NCI-H2029 treated with DMSO at 0.1 percent for 48 hours (cell line): ENCODE measurements around the gene FHAD1.
A peak's percentile ranks its signal among the peaks of the same experiment; 100 is the strongest.

Experiments used
- DNase-seq: peaks from one replicate; lab custom pipeline; 2025; lab: John Stamatoyannopoulos, UW

FHAD1 gene

DNA sequence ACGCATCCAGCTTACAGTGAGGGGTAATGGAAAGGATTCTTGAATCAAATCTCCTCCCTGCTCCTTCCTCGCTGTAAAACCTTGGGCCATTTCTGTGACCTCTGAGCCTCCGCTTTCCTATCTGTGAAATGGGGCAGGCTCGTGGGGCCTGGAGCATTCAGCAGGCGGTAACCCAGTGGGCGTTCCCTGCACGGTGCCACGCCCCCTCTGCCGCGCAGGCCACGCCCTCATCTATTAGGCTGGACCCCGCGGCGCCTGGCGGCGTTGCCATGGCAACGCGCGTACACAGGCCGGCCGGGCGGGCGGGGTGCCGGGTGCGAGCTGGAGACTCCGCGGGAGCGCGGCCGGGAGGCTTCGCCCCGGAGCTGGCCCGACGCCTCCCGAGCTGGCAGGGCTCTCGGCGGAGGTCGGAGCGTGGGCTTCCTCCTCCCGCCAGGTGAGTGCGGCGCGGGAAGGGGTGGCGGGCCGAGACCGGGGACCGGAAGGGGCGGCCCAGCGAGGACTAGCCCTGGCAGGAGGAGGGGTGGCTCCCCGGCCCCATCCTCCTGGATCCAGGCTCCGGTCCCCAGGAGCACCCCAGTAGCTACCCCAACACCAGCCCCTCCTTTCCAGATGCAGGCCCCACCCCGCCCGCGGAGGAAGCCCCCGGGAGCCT lies at the start of gene FHAD1:
Gene FHAD1 (plus strand): TSS at position 264 of the 655 bp plus-strand sequence. CDS start 4,562 bp downstream, outside the sequence.
- peak; percentile 33 for DNase-seq

DNA sequence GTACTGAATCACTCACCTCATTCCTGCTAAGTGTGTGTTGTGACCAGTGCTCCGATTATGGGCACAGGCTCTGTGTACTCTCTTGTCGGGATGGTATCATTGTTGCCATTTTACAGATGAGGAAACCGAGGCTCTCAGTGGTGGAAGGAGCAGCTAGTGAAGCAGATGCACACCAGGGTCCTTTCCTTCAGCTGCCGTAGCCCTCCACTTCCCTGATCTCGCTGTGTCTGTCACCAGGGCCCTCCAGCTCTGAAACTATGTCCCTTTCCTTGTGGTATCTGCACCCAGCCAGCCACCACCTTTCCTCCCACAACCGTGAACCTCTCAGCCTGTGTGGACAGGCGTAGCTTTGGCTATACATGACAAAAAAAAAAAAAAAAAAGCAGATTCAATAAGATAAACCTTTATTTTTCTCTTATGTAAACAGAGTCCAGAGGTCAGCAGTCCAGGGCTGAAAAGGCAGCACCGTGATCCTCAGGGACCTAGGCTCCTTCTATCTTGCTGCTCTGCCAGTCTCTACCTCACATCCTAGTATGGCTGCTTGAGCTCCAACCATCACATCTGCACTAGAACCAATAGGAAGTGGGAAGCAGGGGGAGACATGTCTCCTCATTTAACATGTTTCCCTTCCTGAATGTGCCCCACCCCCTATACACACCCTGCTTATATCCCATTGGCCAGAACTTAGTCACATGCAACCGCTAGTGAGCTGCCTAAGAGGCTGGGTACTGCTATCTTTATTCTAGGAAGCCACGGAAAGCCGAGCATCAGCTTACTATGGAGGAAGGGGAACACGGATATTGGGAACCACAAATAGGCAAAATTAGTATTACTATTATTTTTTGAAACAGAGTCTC lies 49.2 kb upstream of the FHAD1 start:
- DNase-seq = no peak

DNA sequence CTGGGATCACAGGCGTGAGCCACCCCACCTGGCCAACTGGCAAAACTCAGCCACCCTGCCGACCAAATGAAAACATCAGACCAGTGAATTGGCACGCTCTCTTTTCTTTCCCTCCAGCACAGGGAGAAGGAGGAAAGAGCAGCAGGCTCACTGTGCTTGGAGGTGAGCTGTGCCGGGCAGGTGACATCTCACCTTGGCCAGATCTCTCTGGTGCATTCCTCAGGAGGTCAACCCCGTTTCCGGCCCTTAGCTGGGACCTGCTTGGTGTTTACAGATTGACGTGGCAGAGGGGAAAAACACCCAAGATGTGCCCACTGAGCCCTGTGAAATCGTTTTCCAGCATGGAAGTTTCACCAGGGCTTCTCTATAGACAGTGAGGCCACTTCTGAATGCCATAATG lies 48.3 kb upstream of the FHAD1 start:
- DNase-seq = no peak

DNA sequence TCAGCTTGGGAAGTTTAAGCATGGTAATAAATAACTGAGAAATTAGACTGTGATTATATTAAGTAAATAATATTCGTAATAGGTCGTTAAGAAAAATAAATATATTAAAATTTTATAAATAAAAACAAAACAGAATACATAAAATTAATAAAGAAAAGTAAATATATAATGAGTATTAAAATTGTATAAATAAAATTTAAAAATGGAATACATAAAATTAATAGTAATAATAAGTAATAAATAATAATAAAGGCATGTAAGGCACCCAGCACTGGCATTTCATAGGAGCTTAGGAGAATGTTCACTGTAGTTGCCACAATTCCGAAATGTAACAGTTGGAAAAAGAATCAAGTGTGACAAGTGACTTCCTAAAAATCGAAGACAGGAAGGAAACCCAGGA lies 45.8 kb upstream of the FHAD1 start:
- no peak for DNase-seq

DNA sequence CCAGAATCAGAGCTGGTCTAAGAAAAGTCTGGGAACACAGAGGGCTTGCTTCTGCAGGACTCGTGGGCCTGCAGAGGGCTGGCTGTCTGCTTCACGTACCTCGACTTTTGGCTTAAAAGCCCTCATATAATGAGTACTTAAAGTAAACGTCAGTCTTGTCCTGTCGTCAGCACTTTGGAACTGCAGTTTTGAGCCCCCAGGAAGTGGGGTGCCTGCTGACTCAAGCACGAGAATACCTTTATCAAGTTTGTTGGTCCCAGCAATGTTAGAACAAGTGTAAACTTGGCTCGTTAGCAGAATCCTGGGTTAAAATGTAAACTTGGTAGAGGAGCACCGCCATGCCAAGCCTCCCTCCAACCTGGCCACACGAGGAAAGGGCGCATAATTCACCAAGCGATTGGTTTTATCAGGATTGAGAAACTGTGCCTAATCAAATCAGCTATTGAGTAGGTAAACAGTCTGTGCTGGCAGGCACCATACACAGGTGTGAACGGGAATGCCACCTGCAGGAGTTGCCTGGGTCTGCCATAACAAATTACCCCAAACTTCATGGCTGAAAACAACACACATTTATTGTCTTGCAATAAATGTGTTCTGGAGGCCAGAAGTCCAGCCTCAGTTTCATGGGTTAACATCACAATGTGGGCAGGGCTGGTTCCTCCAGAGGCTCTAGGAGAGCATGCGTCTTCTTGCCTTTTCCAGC lies 45.0 kb upstream of the FHAD1 start:
- DNase-seq = no peak

DNA sequence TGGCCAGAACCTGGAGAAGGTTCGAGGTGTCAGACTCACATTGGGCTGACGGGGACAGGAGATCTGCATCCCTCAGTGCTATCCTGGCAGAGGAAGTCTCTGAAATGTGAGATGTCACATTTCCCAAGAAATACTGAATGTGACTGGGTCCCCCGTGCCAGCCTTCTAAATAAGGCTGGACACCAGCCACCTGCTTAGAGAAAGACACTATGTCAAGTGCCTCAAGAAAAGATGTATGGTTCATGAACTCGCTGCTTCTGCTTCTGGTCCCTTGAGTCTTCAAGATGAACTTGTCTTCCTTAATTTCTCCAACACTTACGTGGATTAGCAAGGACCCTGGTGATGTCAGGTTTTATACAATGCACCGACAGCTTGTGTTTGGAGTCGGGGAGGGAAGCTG lies 42.1 kb upstream of the FHAD1 start:
- DNase-seq = no peak

DNA sequence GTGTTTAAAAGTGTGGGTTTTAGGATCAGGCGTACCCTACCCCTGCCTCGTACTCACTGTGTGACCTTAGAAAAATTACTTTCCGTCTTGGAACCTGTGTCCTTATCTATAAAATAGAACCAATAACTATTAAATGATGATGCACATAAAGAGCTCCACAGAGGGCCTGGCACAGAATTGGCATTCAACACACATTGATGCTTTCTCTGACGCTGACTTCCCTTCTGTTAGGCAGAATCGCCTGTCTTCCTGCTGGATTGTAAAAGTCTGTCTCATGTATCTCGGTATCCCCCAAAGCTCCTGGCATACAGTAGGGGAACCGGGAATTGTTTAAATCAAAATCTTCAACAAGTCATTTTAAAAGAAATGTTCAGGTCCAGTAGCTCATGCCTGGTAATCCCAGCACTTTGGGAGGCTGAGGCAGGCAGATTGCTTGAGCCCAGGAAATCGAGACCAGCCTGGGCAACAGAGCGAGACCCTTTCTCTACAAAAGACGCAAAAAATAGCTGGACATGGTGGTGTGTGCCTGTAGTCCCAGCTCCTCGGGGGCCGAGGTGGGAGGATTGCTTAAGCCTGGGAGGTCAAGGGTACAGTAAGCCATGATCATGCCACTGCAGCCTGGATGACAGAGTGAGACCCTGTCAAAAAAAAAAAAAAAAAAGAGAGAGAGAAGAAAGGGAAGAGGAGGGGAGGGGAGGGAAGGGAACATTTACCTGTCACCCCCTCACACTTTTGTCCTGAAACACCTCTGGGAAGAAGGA lies 41.3 kb upstream of the FHAD1 start:
- no peak for DNase-seq

DNA sequence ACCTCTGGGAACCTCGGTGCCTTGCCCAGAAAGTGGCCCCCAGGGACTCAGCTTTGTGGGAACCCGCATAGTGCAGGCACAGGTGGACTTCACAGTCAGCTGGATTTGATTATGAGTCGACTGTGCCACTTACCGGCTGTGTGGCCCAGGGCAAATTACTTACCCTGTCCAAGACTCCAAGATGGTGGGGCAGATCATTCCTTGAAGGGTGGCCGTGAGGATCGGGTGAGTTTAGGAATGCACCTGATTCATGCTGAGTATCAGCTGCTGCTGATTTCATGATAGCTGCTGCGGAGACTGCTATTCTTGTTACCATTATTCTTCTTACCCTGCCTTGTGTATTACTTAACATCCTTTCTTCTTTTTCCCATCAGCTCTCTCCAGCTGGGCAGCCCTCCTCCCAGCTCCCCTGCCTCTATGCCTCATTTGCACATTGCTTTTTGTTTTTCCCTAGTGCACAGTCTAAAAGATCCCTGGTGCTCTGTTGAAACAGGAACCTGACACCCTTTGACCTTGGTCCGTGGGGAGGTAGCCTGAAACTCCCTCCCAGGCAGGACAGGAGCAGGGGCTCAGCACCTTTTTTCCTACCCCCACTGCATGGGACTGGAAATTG lies 40.5 kb upstream of the FHAD1 start:
- no peak for DNase-seq

DNA sequence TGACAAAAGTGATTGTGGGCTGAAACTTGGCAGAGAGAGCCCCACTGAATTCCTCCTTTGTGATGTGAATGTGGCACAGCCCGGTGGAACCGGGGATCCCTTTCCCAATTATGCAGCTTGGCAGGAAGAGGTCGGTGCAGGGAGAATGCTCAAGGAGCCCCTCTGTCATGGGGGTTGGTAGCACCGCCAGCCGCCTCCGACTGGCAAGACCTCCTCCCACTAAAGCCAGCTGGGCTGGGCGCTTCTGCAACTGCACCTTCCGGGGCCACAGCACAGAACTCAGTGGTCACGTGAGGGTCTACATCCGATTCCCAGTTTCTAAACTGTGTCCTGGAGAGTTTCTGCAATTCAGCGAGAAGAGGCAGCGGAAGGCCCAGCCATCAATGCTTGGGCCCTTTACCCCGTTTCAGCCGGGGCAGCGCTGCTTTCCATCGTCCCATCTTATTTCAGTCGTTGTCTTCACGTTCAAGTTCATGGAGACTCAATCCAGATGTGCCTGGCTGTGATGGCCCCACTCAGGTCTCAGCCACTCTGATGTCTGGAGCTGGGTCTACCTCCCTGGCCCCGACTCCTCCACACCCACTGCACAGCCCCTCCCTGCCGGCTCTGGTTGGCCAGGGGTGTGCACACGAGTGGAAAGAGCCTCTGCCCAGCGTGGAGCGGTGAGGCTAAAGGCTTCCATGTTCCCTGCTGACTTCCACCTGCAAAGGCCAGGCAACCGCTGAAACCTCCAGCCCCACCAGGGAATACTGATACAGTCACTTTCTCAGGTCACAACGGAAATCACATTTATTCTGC lies 39.8 kb upstream of the FHAD1 start:
- no peak for DNase-seq

DNA sequence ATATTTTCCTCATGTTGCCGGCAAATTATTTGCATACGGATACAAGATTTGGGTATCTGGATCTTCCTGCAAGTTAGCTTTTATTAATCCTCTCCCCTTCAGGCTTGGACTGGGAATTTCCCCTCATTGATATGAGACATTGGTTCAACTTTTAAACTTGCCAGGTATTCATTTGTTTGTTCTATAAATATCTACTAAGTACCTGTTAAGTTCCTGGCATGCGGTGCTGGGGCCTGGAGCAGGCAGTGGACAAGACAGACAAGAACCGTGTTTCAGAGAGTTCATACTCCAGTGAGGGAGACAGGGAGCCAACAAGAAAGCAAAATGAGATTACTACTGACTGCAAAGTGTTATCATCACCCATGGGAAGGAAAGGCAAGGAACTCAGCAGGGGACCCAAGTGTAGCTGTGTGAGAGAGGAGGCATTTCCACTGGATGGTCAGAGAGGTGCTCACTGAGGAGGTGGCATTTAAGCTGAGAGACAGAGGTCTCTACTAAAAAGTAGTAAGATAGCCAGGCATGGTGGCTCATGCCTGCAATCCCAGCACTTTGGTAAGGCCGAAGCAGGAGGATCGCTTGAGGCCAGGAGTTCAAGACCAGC lies 39.1 kb upstream of the FHAD1 start:
- DNase-seq = no peak

DNA sequence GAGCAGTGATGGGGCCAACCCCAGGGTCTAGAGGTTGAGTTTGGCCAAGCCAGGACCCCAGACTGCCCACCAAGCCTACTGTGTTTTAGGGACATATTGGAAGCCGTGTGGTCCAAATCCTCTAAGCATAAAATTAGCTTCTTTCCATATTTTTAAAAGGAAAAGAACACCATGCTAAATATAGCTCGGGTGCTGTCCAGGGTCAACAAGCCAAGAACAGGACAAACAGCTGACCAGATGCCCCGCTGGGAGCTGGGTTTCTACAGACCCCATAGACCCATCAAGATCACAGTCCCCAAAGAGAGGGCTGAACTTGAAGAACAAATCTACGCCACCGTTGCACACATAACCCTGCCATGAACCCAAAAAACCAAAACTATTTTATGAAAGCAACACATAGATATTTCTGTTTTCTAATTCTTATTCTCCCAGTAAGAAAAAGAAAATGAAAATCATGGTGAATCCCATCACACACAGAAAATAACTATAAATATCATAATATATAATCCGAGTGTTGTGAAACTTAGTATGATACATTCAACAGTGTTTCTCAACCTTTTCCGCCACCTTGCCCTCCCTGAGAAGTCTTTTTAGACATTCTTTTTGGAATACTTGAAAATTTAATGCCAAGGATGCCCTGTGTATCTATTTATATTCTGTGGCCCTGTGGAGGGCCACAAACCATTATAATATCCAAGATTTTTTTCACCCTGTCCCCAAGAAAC lies 36.2 kb upstream of the FHAD1 start:
- DNase-seq = no peak

DNA sequence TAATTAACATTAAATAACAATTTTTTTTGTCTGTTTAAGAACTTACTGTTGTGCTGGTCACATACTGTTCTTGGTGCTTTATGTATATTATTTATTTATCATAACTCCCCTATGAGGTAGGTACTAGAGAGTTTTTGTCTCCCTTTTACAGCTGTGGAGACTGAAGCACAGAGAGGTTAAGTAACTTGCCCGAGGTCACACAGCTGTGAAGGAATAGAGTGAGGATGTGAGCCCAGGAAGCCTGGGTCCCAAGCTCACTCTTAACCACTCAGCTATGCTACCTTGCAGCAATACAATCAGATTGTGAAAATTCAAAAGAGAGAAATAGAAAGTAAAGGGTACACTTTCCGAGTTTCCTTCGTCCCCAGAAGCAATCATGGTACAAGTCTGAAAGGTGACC lies 35.6 kb upstream of the FHAD1 start:
- no peak for DNase-seq

DNA sequence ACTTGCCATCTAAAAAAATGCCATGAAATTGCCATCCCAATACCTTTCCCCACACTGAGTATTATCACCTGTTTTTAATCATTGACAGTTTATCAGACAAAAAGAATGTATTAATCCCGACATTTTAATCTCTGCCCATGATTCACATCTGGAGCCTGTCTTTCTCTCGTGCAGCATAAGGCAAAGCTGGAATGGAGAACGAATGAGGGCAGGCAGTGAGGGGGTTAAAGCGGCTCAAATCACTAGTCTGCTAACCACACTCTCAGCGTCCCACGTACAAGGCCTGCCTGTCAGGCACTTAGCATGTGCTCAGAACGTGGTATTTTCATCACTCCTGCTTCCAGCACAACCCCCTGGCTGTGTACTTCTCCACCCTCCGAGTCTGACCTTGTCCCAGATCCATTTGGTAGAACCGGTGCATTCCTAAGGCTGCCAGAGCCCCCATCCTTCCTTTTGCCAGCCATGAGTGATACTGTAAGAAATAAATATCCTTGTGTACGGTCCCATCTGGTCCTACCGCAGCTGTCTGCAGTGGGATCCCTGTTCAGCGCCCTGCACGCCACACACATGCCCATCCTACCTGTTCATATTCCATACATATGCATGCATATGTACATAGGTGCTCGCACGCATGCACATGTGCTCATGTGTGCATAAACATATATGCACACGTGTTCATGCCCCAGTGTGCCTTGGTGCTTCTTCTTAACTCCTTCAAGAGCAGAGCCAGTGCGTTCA lies 34.6 kb upstream of the FHAD1 start:
- DNase-seq = no peak

DNA sequence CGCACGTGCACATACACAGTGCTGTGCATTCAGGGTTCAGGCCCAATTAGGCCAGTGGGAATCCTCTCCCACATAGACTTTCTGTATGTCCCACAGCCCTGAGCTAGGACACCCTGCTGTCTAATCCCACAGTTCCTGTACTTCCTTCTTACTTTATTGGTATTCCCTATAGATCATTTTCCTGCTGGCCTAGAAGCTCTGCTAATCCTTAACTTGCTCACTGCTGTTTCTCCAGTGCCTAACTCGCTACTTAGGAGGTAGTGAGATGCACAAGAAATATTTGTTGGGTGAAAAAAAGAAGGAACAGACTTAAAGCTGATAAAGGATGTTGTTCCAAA lies 34.1 kb upstream of the FHAD1 start:
- DNase-seq = no peak

DNA sequence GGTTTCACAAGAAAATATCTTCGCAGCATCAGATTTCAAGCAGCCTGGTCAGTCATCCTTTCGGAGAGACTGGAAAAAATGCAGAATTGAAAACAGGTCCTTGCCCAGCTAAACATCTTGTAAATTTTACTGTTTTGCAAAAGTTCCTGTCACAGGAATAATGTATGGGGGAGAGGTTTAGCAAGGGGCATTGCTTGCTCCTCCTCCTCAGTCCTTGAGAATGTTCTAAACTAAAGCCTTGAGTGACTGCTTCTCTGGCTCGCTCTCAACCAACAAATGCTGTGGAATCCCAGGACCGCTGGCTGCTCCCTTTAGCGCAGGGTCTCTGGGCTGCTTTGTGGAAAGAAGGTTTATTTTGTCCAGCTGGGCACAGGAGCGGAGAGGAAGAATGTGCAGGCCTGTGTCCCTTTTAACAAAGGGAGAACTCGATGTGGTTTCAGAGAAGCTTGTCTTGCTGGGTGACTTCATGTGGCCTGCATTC lies 33.6 kb upstream of the FHAD1 start:
- no peak for DNase-seq

DNA sequence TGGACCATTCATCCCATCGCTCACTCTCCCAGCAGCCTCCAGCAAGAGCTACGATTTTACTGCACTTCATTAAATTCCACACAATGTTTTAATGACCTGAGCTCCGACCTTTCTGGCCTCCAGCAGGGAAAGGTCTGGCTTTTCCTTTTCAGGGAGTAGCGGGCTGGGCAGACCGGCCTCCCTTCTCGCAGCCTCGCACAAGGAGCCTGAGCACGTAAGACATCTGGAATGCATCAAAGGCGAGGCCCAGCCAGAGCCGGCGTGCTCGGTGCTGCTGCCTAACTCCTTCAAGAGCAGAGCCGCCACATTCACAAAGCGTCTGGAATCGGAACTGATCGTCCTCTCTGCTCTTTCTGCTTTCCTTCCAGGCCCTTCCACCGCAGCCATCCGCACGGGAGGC lies 32.5 kb upstream of the FHAD1 start:
- no peak for DNase-seq

DNA sequence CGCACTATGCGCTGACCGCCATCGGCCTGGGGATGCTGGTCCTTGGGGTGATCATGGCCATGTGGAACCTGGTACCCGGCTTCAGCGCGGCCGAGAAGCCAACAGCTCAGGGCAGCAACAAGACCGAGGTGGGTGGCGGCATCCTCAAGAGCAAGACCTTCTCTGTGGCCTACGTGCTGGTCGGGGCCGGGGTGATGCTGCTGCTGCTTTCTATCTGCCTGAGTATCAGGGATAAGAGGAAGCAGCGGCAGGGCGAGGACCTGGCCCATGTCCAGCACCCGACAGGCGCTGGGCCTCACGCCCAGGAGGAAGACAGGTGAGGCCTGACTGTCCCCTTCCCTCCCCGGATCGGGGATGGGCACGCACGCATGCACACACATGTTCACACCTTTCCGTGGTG lies 31.9 kb upstream of the FHAD1 start:
- peak; percentile 60 for DNase-seq

DNA sequence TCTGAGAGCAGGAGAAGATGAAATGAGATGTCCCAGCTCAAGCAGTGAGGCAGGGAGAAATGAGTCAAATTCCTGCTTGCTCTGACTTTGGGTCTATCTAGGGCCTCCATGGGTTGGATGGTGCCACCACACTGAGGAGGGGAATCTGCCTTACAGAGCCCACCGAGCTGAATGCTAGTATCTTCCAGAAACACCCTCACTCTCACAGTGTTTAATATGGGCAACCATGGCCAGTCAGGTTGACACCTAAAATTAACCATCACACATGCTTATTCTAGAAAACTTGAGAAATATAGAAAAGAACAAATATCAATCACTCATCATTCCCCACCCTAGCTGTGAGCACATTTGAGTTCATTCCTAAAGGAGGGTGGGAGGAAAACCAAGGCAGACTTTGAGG lies 29.4 kb upstream of the FHAD1 start:
- DNase-seq = no peak
